ENCODE data around the gene DDX60.
A peak's percentile ranks its signal among the peaks of the same experiment; 100 is the strongest.
"Not testable (repeated sequence)": the region's sequence is repeated elsewhere in the genome, so short reads cannot be mapped to it uniquely, and the experiment has no call there.

Gene DDX60

GRCh38 chr4:168318266-168318895 is at the start of gene DDX60:
Gene DDX60, minus strand, starts transcription at chr4:168318752. Its CDS starts 7,493 bp downstream, at chr4:168311259.
- DNase-seq, result peak; percentile 72 to 80

GRCh38 chr4:168367065-168367464 is 48.5 kb upstream of the DDX60 start:
- DNase-seq, result no peak

GRCh38 chr4:168362025-168362401 is 43.5 kb upstream of the DDX60 start:
- no peak for DNase-seq

DNA sequence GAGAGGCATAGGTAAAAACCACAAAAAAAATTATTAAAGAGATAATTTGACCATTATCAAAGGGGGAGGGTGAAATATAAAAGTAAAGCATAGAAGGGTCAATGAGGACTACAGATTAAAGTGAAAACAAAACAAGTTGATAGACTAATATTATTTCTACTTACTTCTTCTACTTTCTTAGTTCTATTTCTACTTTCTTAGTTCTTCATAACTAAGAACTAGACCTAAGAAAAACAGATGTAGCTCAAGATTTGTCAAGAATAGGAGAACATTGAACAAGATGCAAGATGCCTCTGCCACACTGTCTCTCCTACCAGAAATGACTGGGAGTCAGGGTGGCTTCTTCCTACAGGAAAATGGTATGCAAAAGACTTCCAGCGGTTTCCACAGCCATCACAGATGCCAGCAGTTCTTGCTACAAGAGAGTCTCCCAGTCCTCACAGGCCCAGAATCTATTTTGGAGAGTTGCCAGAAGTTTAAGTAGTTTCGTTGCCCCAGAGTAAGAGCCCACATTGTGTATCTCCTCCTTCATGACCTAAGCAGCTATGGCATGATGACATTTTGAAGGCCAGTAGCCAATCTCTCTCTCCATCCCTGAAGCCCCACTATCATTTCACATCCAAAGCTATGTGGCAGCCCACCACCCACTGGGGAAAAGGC is 42.9 kb upstream of the DDX60 start:
- no peak for DNase-seq

GRCh38 chr4:168360271-168360670 is 41.7 kb upstream of the DDX60 start:
- DNase-seq, result no peak

DNA sequence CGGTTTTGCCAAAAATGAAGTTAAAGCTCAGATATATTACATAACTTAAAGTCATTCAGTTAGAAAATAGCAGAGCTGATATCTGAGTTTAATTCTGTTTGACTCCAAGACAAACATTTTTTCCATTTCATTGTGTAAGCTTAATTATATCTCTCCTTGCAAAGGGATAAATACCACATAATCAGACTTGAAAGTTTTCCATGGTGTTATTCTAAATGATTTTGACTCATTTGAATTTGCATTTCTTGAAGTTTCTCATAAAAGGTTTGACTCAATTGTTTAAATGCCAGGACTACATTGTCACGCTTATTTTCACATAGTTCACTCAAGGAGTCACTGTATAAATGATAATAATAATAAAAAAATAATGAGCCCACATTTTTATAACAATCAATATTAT is 39.4 kb upstream of the DDX60 start:
- DNase-seq, result no peak

- no peak for DNase-seq
These were observed 35.2 kb upstream of the DDX60 start for GRCh38 chr4:168353746-168354145.

GRCh38 chr4:168337550-168337940 is 19.0 kb upstream of the DDX60 start:
- DNase-seq, result no peak

GRCh38 chr4:168336837-168337549 is 18.4 kb upstream of the DDX60 start:
- no peak for DNase-seq

- DNase-seq, result no peak
These were observed 17.1 kb upstream of the DDX60 start for GRCh38 chr4:168335621-168336020.

GRCh38 chr4:168334053-168334452 is 15.5 kb upstream of the DDX60 start:
- DNase-seq, result no peak

DNA sequence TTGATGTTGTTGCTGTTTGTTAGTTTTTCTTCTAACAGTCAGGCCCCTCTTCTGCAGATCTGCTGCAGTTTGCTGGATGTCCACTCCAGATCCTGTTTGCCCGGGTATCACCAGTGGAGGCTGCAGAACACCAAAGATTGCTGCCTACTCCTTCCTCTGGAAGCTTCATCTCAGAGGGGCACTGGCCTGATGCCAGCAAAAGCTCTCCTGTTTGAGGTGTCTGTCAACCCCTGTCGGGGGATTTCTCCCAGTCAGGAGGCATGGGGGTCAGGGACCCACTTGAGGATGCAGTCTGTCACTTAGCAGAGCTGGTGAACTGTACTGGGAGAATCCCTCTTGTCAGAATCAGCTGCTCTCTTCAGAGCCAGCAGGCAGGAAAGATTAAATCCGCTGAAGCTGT is 12.0 kb upstream of the DDX60 start:
- not testable (repeated sequence) for DNase-seq

DNA sequence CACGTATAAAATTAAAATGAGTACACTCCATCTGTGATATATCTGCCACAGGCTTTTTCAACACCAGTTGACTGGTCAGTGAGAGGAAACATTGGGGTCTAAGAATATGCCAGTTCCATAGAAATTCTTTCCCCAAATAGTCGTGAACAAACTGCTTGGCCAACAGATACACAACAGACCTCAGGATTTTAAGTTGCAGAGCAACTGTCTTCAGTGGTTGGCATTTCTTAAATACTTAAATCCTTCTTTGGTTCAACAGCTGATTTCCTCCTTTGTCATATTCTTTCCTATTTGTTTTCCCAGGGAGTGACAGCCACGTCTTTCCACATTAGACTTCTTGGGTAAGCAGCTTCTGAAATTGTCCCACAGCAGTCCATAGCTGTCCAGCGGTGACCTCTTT is 7.0 kb upstream of the DDX60 start:
- no peak for DNase-seq

DNA sequence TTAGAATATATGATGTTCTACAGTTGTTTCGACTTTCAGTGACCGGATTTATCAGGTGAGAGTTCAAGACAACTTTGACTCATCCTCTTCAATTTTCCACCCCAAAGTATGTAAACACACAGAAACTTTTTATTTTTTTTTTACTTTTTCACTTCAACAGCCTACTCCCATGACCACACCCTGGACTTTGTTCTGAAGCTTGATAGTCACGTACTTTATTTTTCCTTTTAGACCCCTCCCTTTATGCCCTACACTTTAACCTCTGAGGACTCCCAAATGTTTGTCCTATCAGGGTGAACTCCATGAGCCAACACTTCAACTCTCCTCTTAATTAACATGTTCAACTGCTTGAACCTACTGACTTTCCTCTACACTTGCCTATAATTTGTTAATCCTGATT is 2.5 kb upstream of the DDX60 start:
- no peak for DNase-seq

- DNase-seq, result no peak
These were observed 1.0 kb upstream of the DDX60 start for GRCh38 chr4:168319486-168320019.

- DNase-seq, result no peak
These were observed 931 bp downstream of the DDX60 start for GRCh38 chr4:168317621-168318020.

DNA sequence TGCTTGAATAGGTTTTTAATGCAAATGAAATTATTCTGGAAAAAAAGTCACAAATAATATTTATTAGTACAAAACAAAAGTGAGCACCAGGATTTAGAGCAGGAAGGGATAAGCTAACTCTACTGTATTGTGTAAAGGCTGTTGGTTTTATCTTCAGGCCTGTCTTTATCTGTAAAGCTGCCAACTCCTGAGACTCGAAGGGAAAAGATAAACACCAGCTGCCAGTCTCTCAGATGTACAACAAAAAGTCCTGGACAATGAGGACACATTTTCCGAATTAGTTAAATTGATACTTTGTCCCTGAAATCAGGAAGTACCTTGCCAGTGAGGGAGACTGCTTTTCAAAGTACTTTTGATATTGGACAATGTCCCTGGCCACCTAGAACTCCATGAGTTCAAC is 8.8 kb downstream of the DDX60 start:
- DNase-seq, result no peak

GRCh38 chr4:168308912-168309311 is 9.6 kb downstream of the DDX60 start:
- DNase-seq, result no peak

GRCh38 chr4:168306476-168306875 is 12.1 kb downstream of the DDX60 start:
- no peak for DNase-seq

GRCh38 chr4:168304744-168305459 is 13.7 kb downstream of the DDX60 start:
- no peak for DNase-seq

GRCh38 chr4:168303430-168303829 is 15.1 kb downstream of the DDX60 start:
- DNase-seq, result not testable (repeated sequence)

DNA sequence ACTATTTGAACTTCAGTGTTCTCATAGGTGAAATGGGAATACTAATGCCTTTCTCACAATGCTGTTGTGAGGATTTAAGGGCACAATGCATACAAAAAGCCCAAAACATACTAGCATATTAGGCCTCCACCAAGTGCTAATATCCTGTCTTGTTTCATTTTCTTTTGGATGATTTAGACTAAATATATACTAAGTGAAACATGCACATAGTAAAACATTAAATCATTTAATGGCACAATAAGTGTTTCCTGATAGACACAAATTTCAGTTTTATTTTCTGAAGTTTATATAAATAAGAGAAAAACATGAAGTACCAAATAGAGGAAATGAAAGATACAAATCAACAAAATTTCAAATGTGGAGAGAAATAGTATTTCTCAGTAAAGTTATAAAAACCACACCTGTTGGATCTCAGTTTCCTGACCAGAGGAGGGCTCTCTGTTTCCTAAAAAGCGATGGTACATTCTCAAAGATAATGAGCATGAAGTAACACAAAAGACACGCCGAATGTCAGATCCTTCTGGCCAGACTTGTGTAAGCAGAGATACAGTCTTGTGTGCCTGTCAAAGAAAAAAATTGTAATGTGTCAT is 25.1 kb downstream of the DDX60 start:
- no peak for DNase-seq

DNA sequence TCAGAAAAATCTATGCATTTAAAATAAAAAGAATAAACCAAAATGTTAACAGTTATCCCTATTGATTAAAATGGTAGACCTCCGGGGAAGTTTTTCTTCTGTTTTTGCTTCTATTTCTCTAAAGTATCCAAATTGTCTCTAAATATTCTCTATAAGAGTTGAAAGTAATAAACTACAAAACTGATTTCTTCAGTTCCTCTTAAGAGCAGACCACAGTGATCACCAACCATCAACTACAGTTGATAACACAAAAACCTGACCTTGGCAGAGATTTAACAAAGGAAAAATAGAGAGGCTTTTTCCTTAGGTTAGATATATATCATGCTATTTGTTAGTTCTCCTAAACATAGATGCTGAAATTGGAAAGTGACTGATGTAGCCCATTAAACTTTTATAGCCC is 27.3 kb downstream of the DDX60 start:
- no peak for DNase-seq
